Renal pelvis (tissue), 4 donors: ENCODE measurements around the gene FER. TPM values are rescaled to one million over a fixed set of nuclear protein-coding genes. Genes with fewer than 3 reads are reported as not detected.

ENCODE experiments used
- DNase-seq: peaks from one replicate; pipeline ENCODE4 v3.0.0-alpha.2; 2013
- polyA plus RNA-seq, 3 donors: library from polyadenylated mRNA; unstranded; fragments of 120-200 nt; gene quantifications; one replicate each; pipeline ENCODE4 v1.2.1, GENCODE V29; 2013; ENCODE audit not compliant: insufficient read length in 3 of 3

Gene FER
- polyA plus RNA-seq, 3 donors = 14.9 to 19.3 (median 17.3) TPM

DNA sequence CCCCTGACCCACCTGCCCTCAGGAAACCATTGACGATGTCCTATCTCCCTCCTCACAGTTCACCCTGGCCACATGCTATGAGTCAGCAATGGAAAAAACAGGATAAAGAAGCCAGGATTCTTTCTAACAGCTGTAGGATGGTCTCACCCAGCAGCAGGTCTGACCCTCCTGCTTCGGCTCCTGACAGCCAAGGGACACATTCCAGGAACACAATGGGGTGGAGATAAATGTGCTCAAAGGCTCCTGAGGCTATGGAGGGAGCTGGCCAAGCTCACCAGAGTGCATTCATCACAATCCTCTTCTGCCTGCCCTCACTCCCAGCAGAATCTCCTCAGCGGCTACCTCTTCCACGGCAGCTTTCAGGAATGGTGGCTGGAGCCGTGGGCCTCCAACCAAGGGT is 491.8 kb downstream of the FER start:
- no peak for DNase-seq

DNA sequence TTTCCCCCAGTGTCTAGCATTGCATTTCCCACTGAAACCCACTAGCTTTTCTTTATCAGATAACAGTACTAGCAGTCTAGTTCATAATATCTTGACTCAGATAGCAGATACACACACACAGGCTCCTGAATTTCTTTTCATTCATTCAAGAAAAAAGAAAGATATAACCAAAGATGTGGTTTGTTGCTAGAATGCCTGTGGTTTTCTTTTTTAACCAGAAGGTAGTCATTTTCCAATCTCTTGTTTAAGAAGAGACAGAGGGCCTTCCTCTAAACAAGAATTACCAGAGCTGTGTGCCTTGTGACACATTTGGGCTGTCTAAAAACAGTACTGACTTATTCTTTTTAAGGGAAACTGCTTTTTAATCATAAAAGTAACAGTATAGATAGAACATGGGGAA is 494.8 kb downstream of the FER start:
- no peak for DNase-seq

- no peak for DNase-seq
Observed at GRCh38 chr5:109246395-109246794, 498.7 kb downstream of the FER start.
